DMS53 (cell line): ENCODE measurements around the gene PPP1R1B.

Experiments used
- DNase-seq: peaks from one replicate; lab custom pipeline; 2025; lab: John Stamatoyannopoulos, UW

The PPP1R1B gene

GRCh38 chr17:39600288-39600996 lies 26.3 kb upstream of the PPP1R1B start:
- DNase-seq, result no peak

- DNase-seq, result no peak
These were observed 25.7 kb upstream of the PPP1R1B start for GRCh38 chr17:39600997-39601597.

- DNase-seq, result no peak
These were observed 24.8 kb upstream of the PPP1R1B start for GRCh38 chr17:39601758-39602532.

GRCh38 chr17:39602533-39603303 lies 24.0 kb upstream of the PPP1R1B start:
- DNase-seq, result no peak

GRCh38 chr17:39603304-39604016 lies 23.3 kb upstream of the PPP1R1B start:
- no peak for DNase-seq

GRCh38 chr17:39604911-39605491 lies 21.8 kb upstream of the PPP1R1B start:
- DNase-seq, result no peak

- peak; percentile 55 for DNase-seq
These were observed 21.0 kb upstream of the PPP1R1B start for GRCh38 chr17:39605492-39606433.

- DNase-seq, result peak; percentile 48
These were observed 20.2 kb upstream of the PPP1R1B start for GRCh38 chr17:39606434-39607056.

GRCh38 chr17:39607057-39607850 lies 19.5 kb upstream of the PPP1R1B start:
- DNase-seq, result peak; percentile 38

GRCh38 chr17:39607851-39608130 lies 19.0 kb upstream of the PPP1R1B start, which contains the start of gene NEUROD2:
TSS of gene NEUROD2 (minus strand) at chr17:39607920. CDS start at chr17:39606599, 1,321 bp downstream.
- no peak for DNase-seq

- DNase-seq, result no peak
These were observed 18.4 kb upstream of the PPP1R1B start for GRCh38 chr17:39608142-39608981.

- DNase-seq, result no peak
These were observed 17.2 kb upstream of the PPP1R1B start for GRCh38 chr17:39609416-39610025.

GRCh38 chr17:39611401-39612112 lies 15.2 kb upstream of the PPP1R1B start:
- DNase-seq, result no peak

GRCh38 chr17:39612291-39612894 lies 14.4 kb upstream of the PPP1R1B start:
- DNase-seq, result peak; percentile 15

- no peak for DNase-seq
These were observed 13.8 kb upstream of the PPP1R1B start for GRCh38 chr17:39612935-39613464.

GRCh38 chr17:39614545-39615157 lies 12.1 kb upstream of the PPP1R1B start:
- DNase-seq, result no peak
